A204.1 (cell line): ENCODE measurements around the gene GRAMD1C.

Experiments used
- FAIRE-seq: peaks from 2 replicates; lab custom pipeline; 2012; peaks lifted over from hg19 to GRCh38; lab: Jason Lieb, UNC

The GRAMD1C gene

GRCh38 chr3:113953677-113954076, 115.1 kb downstream of the GRAMD1C start:
- no peak for FAIRE-seq

GRCh38 chr3:113954091-113954685, 115.6 kb downstream of the GRAMD1C start:
- no peak for FAIRE-seq

GRCh38 chr3:113963879-113964278, 125.3 kb downstream of the GRAMD1C start:
- no peak for FAIRE-seq

GRCh38 chr3:113966172-113966571, 127.6 kb downstream of the GRAMD1C start:
- FAIRE-seq = no peak

- FAIRE-seq = no peak
Measured at GRCh38 chr3:113968986-113969385, 130.4 kb downstream of the GRAMD1C start.

GRCh38 chr3:113977822-113978221, 139.2 kb downstream of the GRAMD1C start:
- no peak for FAIRE-seq

GRCh38 chr3:113979916-113980315, 141.3 kb downstream of the GRAMD1C start:
- FAIRE-seq = no peak

- FAIRE-seq = no peak
Measured at GRCh38 chr3:113981803-113982202, 143.2 kb downstream of the GRAMD1C start.

GRCh38 chr3:113983544-113983943, 145.0 kb downstream of the GRAMD1C start:
- no peak for FAIRE-seq

- FAIRE-seq = no peak
Measured at GRCh38 chr3:113985541-113985940, 147.0 kb downstream of the GRAMD1C start.
